ENCODE data around the gene LRMDA. TPM values are rescaled to one million over a fixed set of nuclear protein-coding genes. Genes with fewer than 3 reads are reported as not detected.

Gene LRMDA
- total RNA-seq, 1 experiment from 2014 or later = not detected

DNA sequence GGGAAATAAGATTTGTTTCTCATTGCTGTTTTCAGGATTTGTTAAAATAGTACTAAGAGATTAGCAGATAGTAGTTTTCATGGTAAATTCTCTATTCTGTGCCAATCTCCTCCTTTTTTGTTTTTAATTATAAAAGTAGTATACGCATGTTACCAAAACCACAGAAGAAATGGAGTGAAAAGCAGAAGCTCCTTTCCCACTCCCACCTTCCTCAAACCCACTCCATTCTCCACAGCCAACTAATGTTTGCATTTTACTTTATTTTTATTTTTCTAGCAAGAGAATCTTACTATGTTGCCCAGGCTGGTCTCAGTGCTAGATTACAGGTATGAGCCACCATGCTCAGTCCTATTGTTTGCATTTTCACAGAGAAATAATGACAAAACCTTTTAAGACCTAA lies 4.5 kb upstream of the LRMDA start:
- no peaks in the 10 kb centered on the region for H3K36me3 ChIP-seq (replicated peaks; ENCODE audit: control insufficient read depth, insufficient read depth, low read length)
- no peak for DNase-seq
- H3K27me3 ChIP-seq (ENCODE audit: control insufficient read depth, insufficient read depth, low read length) = peaks cover 80% of the 10 kb centered on the region
- no peak overlapping the region for H3K4me3 ChIP-seq (ENCODE audit: insufficient read depth, low read depth, low read length)

GRCh38 chr10:75427951-75428350 lies 3.5 kb upstream of the LRMDA start:
- no peaks in the 10 kb centered on the region for H3K36me3 ChIP-seq (replicated peaks; ENCODE audit: control insufficient read depth, insufficient read depth, low read length)
- H3K4me3 ChIP-seq (ENCODE audit: insufficient read depth, low read depth, low read length) = no peak overlapping the region
- DNase-seq = no peak
- H3K27me3 ChIP-seq (ENCODE audit: control insufficient read depth, insufficient read depth, low read length) = peaks cover 84% of the 10 kb centered on the region

GRCh38 chr10:75428434-75429158 lies 2.8 kb upstream of the LRMDA start:
- DNase-seq = no peak
- Histone ChIP-seq H3K36me3 (replicated peaks; ENCODE audit: control insufficient read depth, insufficient read depth, low read length) (no peaks in the 10 kb centered on the region), H3K4me3 (ENCODE audit: insufficient read depth, low read depth, low read length) (no peak overlapping the region), H3K27me3 (ENCODE audit: control insufficient read depth, insufficient read depth, low read length) (peaks cover 85% of the 10 kb centered on the region)

- H3K27me3 ChIP-seq (ENCODE audit: control insufficient read depth, insufficient read depth, low read length) = peaks cover 87% of the 10 kb centered on the region
Measured at GRCh38 chr10:75429159-75429827, 2.1 kb upstream of the LRMDA start.

DNA sequence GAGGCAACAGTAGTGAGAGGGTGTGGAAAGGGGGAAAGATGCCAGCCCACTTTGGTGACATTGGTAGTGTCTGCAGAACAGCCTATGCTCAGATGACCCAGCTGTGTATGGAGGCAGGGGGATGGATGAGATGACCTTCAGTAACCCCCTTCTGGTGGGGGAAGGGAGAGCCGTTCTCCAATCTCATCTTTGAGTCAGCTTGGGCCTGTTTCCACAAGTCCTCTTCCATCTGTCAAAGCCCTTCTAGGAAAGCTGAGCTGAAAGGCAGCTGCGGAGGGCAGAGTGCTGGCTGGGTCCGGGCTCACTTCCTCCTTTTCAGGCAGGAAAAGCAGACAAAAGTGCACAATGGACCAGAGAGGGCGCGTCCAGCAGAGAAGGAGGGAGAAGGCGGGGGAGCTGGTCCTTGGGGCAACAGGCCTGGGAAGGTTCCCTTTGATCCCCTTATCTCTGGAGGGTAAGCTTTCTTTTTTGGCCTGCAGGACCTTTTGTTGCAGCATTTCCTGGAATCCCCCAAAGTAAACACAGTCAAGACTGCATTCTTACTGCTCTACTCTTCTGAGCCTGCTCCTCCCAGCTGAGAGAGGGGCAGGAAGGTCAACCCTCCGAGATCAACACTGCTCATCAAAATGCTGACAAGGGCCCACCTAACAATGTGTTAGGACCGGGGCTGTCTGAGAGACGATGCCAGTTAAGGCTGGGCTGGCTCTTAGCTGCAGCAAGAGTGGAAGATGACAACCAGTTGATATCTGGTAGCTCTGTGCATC lies 1.2 kb upstream of the LRMDA start:
- Histone ChIP-seq H3K27me3 (ENCODE audit: control insufficient read depth, insufficient read depth, low read length) (peaks cover 90% of the 10 kb centered on the region), H3K36me3 (replicated peaks; ENCODE audit: control insufficient read depth, insufficient read depth, low read length) (no peaks in the 10 kb centered on the region), H3K4me3 (ENCODE audit: insufficient read depth, low read depth, low read length) (no peak overlapping the region)
- DNase-seq = peak; percentile 55

More at GRCh38 chr10:75429159-75429827, 2.1 kb upstream of the LRMDA start:
- no peak for DNase-seq
- Histone ChIP-seq H3K4me3 (ENCODE audit: insufficient read depth, low read depth, low read length) (no peak overlapping the region), H3K36me3 (replicated peaks; ENCODE audit: control insufficient read depth, insufficient read depth, low read length) (no peaks in the 10 kb centered on the region)

- DNase-seq = no peak
- no peak overlapping the region for H3K4me3 ChIP-seq (ENCODE audit: insufficient read depth, low read depth, low read length)
- H3K27me3 ChIP-seq (ENCODE audit: control insufficient read depth, insufficient read depth, low read length) = peaks cover 94% of the 10 kb centered on the region
- no peaks in the 10 kb centered on the region for H3K36me3 ChIP-seq (replicated peaks; ENCODE audit: control insufficient read depth, insufficient read depth, low read length)
Measured at GRCh38 chr10:75432176-75432575, 752 bp downstream of the LRMDA start.

DNA sequence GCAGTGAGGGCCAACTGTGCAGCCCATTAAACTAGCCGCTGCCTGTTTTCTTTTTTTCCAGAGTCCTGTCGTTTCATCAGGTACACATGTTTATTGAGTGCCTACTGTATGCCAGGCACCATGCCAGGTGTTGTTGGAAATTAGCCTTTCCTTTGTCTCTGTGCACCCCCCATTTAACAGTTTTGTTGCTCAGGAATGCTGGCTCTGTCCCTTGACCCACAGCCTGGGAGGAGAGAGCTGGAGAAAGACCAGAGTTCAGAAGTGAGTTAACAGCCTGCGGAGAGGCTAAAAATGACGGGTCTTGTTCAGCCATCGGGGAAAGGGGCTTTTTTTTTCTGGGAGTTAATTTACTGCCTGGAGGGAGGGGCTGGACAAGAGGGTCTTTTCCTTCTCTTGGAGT lies 1.3 kb downstream of the LRMDA start:
- DNase-seq = no peak
- peaks cover 94% of the 10 kb centered on the region for H3K27me3 ChIP-seq (ENCODE audit: control insufficient read depth, insufficient read depth, low read length)
- H3K4me3 ChIP-seq (ENCODE audit: insufficient read depth, low read depth, low read length) = no peak overlapping the region
- no peaks in the 10 kb centered on the region for H3K36me3 ChIP-seq (replicated peaks; ENCODE audit: control insufficient read depth, insufficient read depth, low read length)

GRCh38 chr10:75433216-75433615 lies 1.8 kb downstream of the LRMDA start:
- Histone ChIP-seq H3K36me3 (replicated peaks; ENCODE audit: control insufficient read depth, insufficient read depth, low read length) (no peaks in the 10 kb centered on the region), H3K4me3 (ENCODE audit: insufficient read depth, low read depth, low read length) (no peak overlapping the region), H3K27me3 (ENCODE audit: control insufficient read depth, insufficient read depth, low read length) (peaks cover 91% of the 10 kb centered on the region)
- no peak for DNase-seq

- no peak for DNase-seq
- Histone ChIP-seq H3K4me3 (ENCODE audit: insufficient read depth, low read depth, low read length) (no peak overlapping the region), H3K36me3 (replicated peaks; ENCODE audit: control insufficient read depth, insufficient read depth, low read length) (no peaks in the 10 kb centered on the region), H3K27me3 (ENCODE audit: control insufficient read depth, insufficient read depth, low read length) (peaks cover 83% of the 10 kb centered on the region)
Measured at GRCh38 chr10:75434291-75434690, 2.9 kb downstream of the LRMDA start.

- Histone ChIP-seq H3K27me3 (ENCODE audit: control insufficient read depth, insufficient read depth, low read length) (peaks cover 78% of the 10 kb centered on the region), H3K4me3 (ENCODE audit: insufficient read depth, low read depth, low read length) (no peak overlapping the region), H3K36me3 (replicated peaks; ENCODE audit: control insufficient read depth, insufficient read depth, low read length) (no peaks in the 10 kb centered on the region)
- no peak for DNase-seq
Measured at GRCh38 chr10:75435291-75435690, 3.9 kb downstream of the LRMDA start.

DNA sequence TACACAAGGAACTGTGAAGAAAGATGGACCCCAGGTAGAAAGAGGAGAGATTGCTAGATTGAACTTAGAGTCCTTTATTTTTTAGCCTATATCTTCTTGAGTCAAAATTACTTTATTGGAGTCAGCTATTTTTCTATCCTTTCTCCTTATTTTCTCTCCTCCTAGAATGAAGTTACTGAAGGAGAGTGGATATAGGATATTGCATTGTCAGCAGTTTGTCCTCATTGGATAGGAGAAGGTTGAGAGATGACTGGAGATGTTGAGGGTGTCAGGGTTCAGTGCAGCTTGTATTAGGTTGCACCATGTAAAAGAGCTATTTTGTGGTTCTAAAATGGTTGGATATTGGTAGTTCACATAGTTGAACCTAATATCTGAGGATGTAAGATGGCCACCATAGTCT lies 5.5 kb downstream of the LRMDA start:
- H3K27me3 ChIP-seq (ENCODE audit: control insufficient read depth, insufficient read depth, low read length) = peaks cover 62% of the 10 kb centered on the region
- no peaks in the 10 kb centered on the region for H3K36me3 ChIP-seq (replicated peaks; ENCODE audit: control insufficient read depth, insufficient read depth, low read length)
- DNase-seq = no peak
- H3K4me3 ChIP-seq (ENCODE audit: insufficient read depth, low read depth, low read length) = no peak overlapping the region

GRCh38 chr10:75437693-75438092 lies 6.3 kb downstream of the LRMDA start:
- Histone ChIP-seq H3K27me3 (ENCODE audit: control insufficient read depth, insufficient read depth, low read length) (peaks cover 54% of the 10 kb centered on the region), H3K4me3 (ENCODE audit: insufficient read depth, low read depth, low read length) (no peak overlapping the region), H3K36me3 (replicated peaks; ENCODE audit: control insufficient read depth, insufficient read depth, low read length) (no peaks in the 10 kb centered on the region)
- no peak for DNase-seq

GRCh38 chr10:75438275-75438674 lies 6.9 kb downstream of the LRMDA start:
- no peak for DNase-seq
- Histone ChIP-seq H3K36me3 (replicated peaks; ENCODE audit: control insufficient read depth, insufficient read depth, low read length) (no peaks in the 10 kb centered on the region), H3K4me3 (ENCODE audit: insufficient read depth, low read depth, low read length) (no peak overlapping the region), H3K27me3 (ENCODE audit: control insufficient read depth, insufficient read depth, low read length) (peaks cover 48% of the 10 kb centered on the region)

DNA sequence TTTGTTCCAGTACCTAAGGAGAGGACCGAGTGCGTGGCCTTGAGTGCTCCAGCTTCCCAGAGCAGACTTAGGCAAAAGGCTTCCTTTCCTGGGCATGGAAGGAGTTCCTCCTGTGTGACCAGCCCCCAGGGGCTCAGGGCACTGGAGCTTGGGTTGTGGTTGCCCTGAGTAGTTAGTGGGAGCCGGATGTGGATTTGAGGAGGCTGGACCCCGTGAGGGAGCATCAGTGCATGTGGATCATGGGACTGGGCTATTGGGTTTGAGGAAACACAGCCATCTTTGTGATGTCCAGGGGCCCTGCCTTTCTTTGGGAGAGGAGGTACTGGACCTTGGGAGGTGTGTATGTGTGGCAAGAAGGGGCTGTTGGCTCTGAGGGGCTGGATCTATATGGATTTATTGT lies 8.4 kb downstream of the LRMDA start:
- no peaks in the 10 kb centered on the region for H3K36me3 ChIP-seq (replicated peaks; ENCODE audit: control insufficient read depth, insufficient read depth, low read length)
- DNase-seq = no peak
- H3K4me3 ChIP-seq (ENCODE audit: insufficient read depth, low read depth, low read length) = no peak overlapping the region
- peaks cover 33% of the 10 kb centered on the region for H3K27me3 ChIP-seq (ENCODE audit: control insufficient read depth, insufficient read depth, low read length)

DNA sequence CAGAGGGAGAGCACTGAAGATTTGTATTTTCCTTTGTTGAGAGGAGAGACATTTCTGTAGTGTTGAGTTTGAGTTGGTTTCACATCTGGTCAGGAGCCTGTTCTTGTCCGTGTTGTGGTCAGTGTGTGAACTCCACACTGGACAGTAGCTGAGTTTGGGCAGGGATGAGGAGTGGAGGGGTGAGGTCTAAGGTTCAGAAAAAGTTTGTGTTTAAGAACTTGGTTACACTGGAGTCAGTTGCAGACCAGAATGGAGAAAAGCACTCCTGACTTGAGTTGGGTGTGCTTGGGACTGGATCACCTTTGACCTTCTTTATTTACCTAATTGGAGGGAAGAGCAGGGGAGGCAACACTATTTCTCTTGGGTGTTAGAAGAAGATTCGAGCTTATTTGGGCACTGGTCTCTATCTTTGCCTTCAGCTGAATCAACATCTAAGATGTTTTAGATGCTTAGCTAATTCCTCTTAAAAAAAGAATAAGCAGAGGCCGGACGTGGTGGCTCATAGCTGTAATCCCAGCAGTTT lies 8.9 kb downstream of the LRMDA start:
- no peaks in the 10 kb centered on the region for H3K36me3 ChIP-seq (replicated peaks; ENCODE audit: control insufficient read depth, insufficient read depth, low read length)
- DNase-seq = no peak
- no peak overlapping the region for H3K4me3 ChIP-seq (ENCODE audit: insufficient read depth, low read depth, low read length)
- H3K27me3 ChIP-seq (ENCODE audit: control insufficient read depth, insufficient read depth, low read length) = peaks cover 28% of the 10 kb centered on the region

All from H7 (cell line).